NOMO-1 (cell line): ENCODE measurements around the gene TGFBR3L.

ENCODE experiments used
- DNase-seq, 2 experiments: peaks; one replicate each; lab custom pipeline; 2025; ENCODE audit not compliant: unreplicated experiment in 2 of 2; lab: John Stamatoyannopoulos, UW

Gene TGFBR3L

DNA sequence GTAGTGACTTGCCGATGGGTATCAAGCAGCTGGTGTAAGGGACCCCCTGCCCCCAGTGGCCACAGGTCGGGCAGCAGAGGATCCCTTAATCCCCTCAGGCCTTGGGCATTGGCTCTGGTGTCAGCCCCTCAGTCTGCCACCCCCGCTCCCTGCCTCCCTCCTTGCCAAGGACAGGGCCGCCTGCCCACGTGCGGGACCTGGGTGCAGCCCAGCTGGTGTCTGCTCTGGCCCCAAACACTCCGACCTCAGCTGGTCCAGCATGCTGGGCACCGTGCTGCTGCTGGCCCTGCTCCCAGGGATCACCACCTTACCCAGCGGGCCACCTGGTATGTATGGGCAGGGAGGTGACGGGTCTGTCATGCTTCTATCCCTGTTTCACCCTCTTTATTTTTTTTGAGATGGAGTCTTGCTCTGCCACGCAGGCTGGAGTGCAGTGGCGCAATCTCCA lies at the start of gene TGFBR3L:
Gene TGFBR3L (plus strand): TSS at position 233 of the 448 bp plus-strand sequence.
- DNase-seq = no peak

DNA sequence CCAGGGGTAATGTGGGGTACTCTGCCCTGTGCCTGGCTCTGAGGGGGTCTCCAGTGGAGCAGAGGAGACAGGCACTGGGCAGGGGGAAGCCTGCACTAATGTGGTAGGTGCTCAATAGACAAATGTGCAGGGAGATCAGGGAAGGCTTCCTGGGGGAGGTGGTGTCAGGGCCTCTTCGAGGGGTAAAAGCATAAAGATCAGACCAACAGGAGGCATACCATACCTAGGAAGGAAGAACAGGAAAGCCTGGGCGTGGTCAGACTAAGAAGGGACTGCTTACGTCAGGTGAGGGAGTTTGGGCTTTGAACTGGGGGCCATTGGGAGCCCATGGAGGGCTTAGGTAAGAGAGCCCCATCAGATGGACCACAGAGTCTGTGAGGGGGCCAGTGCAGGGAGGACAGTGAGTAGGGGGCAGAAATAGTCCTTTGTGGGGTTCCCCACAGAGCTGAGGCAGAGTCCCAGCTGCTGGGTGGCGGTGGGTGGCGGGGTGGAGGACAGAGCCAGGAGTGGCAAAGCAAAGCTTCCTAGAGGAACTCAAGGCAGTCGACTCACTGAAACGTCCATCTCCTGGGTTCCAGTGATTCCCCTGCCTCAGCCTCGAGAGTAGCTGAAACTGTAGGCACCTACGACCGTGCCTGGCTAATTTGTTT lies 49.2 kb upstream of the TGFBR3L start:
- DNase-seq = no peak

DNA sequence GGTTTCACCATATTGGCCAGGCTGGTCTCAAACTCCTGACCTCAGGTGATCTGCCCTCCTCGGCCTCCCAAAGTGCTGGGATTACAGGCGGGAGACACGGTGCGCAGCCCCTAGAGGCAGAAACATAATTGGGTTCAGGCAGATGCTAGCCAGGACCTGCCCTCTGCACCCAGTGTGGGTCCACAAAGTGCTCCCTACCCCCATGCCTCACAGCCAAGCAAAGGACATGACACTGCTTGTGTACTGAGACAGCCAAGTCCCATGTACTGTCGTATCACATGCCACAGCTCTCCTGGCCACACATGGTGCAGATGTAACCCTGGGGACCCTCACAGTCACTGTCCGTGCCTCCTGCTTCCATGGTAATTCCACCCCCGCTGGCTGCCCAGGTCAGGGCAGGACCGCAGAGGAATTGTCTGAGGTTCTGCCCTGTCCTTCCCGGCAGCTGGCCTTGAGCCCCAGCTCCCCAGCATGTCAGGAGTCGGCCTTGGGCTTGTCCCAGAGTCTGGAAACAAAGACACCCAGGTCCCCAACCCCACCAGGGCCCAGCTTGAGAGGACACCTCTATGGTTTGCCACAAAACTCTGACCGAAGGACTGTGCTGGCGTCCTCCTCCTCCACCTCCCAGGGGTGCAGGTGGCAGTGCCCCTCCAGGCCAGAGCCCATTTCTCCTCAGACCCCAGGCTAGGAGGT lies 48.1 kb upstream of the TGFBR3L start:
- no peak for DNase-seq

DNA sequence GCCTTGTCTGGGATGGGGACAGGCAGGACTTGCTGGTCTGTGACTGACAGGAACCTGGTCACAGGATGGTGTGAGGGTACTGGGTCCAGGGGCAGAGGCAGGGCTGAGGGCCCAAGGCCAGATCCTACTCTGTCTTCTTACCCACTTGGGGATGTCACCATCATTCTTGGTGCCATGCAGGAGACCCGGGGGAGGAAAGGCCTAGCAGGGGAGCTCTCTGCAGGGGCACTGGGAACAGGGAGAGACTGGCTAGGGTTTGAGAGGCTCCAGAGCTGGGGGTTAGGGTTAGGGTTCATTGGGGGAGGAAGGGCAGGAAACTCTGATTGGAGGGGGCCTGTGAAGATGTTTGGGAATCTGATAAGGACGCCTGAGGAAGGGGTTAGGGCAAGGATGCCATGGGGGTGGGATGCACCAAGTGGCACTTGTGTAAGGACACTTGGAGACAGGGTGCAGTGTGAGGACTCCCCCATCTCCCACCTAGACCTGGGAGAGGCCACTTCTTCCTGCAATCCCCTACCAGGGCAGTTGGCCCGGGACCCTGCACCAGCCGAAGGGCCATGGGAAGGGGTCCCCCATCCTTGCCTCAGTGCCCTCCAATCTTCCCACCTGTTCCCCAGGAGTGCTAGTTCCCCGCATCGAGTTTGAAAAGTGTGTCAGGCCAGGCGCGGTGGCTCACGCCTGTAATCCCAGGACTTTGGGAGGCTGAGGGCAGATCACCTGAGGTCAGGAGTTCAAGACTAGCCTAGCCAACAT lies 47.4 kb upstream of the TGFBR3L start:
- DNase-seq = no peak

DNA sequence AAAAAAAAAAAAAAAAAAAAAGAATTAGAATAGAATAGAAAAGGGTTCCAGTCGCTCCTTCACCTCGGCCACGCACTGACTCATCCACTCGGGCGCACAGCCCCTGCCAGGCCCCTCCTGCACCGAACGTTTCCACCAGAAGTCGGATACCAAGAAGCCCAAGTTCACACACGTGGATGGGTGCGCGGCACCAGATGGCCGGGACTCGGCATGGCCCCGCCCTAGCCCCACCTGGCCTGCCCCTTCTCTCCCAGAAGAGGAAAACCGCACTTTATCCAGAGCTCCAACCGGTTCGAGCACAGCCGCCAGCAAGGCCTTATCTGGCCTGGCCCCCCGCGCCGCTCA lies 46.3 kb upstream of the TGFBR3L start:
- DNase-seq = peak in 1 of 2 experiments; percentile 44

DNA sequence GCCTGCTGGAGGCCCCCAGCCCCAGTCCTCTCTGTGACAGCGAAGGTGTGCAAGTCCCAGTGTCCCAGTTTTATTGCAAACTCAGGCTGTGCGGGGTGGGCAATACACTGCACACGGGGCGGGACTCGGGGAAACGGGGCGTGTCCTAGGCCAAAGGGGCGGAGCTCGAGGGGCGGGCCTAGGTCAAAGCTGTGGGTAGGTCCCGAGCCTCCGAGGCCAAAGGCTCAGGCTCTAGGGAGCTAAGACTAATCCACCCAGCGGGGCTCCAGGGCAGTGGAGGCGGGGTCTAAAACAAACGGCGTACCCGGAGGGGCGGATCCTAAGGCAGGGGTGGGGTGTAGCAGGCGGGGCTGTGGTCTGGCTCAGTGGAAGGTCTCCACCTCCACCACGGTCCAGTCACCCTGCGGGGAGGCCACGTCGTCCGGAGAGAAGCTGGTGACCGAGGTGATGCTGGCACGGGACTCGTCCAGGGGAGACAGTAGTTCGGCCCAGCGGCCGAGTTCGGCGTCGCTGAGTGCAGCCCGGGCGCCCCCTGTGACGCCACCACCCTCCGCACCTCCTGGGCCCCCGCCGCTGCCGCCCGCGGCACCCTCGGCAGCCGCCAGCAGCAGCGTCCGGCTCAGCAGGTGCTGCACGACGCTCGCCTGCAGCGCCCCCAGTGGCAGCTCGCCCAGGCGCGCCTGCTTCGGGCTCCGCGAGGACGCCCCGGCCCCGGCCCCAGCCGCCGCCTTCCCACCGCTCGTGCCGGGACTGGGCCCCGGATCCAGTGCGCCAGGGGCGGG lies 45.8 kb upstream of the TGFBR3L start:
- peak; percentile 81 to 85 for DNase-seq

DNA sequence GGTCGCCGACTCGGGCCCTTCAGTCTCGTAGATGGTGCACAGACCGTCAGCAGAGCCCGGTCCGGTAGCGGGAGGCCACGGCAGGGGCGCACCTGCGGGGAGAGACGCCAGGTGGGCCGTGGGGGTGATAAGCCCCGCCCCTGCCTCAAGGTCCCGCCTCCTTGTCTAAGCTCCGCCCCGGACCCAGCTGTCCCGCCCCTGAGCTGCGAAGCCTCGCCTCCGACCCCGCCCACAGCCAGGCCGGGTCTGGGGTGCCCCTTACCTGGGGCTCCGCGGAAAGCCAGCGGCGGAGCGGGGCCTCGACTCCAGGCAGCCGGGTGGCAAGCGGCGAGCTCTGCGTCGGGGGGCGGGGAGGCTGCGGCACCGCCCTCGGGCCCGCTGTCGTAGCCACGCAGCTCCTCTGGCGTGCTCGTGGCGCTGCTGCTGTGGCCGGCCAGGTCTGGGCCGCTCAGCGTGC lies 45.1 kb upstream of the TGFBR3L start:
- DNase-seq = peak; percentile 62 to 64

DNA sequence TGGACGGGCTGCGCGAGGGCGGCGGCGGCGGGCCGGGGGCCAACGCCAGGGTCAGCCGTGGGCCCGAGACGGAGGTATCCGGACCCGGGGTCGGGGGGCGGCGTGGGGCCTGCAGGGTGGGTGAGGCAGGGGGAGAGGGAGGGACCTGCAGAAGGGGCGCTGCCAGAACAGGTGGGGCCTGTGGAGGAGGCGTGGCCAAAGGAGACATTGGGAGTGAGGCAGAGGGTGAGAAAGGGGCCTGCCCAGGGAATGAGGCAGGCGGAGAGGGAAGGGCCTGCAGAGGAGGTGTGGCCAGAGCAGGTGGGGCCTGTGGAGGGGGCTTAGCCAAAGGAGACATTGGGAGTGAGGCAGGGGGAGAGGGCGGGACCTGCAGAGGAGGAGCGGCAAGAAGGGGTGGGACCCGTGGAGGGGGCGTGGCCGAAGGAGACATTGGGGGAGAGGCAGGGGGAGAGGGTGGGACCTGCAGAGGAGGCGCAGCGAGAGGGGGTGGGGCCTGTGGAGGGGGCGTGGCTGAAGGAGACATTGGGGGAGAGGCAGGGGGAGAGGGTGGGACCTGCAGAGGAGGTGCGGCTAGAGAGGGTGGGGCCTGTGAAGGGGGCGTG lies 44.6 kb upstream of the TGFBR3L start:
- DNase-seq = peak; percentile 61 to 72

DNA sequence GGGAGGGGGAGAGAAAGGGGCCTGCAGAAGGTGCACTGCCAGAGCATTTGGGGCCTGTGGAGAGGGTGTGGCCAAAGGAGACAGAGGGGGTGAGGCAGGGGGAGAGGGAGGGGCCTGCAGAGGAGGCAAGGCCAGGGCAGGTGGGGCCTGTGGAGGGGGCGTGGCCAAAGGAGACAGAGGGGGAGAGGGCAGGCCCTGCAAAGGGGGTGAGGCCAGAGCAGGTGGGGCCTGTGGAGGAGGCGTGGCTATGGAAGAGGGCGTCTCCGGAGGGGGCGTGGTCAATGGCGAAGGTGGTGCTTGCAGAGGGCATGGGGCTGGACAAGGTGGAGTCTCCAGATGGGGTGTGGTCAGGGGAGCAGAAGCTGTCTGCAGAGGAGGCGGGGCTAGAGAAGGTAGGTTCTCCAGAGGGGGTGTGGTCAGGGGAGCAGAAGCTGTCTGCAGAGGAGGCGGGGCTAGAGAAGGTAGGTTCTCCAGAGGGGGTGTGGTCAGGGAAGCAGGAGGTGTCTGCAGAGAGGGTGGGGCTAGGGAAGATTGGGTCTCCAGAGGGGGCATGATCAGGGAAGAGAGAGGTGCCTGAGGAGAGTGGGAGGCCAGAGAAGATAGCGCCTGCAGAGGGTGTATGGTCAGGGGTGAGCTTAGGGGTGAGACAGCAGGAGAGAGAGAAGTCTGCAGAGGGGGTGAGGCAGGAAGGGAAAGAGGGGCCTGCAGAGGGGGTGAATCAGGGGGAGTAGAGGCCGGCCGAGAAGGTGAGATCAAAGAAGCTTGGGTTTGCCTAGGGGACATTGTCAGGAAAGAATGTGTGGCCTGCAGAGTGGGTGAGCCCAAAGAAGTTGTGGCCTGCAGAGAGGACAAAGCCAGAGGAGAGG lies 43.8 kb upstream of the TGFBR3L start:
- peak; percentile 59 to 78 for DNase-seq

DNA sequence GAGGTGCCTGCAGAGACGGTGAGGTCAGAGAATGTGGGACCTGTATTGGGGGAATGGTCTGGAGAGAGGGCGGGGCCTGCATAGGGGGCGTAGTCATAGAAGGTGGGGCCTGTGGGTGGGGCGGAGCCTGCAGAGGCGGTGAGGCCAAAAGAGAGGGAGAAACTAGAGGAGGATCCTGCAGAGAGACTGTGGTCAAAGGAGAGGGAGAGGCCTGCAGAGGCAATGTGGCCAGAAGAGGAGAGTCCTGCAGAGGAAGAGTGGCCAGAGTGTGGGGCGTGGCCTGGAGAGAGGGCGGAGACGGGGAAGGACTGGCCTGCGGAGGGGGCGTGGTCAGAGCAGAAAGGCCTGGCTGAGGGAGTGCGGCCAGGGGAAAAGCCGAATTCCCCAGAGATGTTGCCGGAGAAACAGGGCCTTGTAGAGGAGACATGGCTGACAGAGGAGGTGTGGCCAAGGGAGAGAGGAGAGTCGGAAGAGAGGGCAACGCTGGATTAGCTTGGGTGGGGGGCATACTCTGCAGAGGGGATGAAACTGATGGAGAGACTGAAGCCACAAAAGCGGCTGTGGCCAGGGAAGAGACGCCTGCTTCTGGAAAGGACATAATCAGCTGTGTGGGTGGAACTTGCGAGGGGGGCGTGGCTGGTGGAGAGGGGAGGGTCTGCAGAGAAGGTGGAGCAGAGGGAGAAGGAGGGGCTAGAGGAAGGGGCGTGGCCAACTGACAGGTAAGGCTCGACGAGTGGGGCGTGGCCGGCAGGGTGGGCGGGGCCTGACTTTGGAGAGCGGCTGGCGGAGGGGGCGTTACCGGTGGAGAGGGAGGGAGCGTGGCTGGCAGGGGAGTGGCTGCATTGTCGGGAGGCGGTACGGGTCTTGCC lies 43.0 kb upstream of the TGFBR3L start:
- DNase-seq = peak; percentile 88 to 89

DNA sequence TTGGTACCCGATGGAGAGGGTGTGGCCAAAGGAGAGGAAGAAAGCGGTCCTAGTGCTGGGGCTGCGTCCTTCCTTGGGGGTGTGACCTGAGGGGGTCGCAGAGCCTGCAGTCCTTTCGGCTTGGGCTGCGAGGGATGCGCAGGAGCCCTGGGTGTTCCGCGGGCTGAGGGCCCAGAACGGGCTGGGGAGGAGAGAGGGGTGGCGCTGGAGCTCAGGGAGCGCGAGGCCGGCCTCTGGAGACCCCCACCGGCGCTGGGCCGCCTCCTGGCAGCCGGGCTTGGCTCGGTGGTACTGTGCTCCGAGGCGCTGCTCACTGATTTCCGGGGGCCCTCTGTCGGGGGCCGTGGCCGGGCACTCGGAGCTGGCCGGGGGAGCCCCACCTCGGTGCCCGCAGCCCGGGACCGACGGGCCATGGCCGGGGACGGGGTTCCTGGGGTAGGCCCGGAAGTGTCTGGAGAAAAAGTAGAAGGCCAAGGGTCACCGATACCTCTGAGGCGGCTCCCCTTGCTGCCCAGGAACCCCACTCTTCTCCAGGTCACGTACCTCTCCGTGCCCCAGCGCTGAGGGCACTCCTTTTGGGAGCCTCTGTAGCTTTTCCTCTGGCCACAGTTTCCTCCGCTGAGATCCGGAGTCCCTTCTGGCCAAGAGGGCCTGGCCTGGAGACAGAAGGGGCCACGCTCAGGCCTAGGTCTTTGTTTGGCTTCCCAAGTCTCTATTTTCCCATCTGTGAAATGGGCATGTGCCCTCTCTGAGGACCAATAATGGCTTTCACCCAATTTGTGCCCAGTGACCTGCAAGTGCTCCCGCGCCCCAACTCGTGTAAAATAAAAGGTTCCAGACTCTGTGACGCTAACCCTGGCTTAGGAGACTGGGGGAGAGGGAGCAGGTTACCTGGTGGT lies 42.1 kb upstream of the TGFBR3L start:
- no peak for DNase-seq

DNA sequence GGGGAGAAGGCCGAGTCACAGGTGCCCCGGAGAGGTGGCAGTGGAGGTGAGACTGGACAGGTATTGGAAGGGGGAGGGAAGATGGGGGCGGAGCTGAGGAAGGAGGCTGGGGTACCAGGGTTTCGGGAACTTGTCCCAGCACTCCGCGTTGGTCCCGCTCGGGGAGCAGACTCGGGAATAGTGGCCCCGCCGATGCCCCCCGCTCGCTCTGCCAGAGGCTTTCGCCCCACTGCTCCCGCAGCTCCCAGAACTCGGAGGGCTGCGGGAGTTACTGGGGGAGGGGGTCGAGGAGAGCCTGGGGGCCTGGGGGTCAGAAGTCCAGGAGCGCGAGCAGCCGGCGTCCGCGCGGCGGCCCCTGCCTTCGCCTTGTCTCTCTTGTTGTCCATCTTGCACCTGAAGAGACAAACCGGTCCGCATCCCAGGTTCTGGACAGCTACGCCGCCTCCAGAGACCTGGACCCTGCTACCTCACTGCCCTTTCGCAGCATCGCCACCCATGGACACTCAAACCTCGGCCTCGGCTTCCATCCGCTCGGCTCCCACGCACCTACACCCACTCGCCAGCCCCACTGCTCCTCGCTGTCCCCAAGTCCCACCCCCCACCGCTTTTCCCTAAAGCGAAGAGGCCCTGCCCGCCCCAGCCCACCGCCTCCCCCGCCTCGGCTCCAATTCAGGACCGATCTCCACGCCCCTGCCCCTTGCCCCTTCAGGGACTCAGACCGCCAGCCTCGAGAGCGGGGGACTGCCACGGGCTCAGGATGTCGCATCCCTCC lies 41.1 kb upstream of the TGFBR3L start:
- DNase-seq = no peak

DNA sequence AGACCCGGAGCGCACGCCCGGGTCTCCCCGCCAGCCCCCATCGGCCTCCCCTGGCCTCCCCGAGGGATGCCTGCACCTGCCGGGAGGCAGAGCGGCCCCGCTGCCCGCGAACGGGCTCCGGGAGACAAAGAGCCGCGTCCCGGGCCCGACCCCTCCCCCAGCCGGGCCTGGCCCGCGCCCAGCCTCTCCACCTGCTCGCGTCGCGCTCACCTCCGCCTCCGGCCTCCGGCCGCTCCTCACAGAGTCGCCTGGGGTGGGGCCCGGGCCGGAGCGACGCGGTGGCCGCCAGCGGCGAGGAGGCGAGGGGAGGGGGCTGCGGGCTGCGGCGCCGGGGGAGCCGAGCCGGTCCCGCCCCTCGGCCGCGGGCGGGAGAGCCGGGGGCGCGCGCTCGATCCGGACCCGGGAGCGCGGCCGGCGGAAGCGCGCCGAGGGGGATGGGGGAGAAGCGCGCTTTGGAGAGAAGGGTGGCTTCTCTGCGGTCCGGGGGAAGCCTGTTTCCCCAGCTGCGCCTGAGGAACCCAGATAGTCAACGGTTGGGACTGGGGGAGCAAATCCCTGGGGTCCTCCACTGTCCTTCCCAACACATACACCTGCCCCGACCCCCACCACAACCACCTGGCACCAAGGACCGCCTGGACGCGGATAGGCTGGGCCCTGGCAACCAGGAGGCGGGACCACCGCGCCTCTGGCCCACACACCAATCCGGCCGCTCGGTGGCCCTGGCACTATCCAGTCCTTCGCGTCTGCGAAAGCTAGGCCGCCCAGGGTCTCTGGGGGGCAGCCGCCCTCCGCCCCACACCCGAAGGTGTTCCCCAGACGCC lies 40.3 kb upstream of the TGFBR3L start, which contains the start of gene PRR36:
Gene PRR36 (minus strand): TSS at position 315 of the 821 bp plus-strand sequence. CDS start 701 bp downstream, outside the sequence.
- no peak for DNase-seq

DNA sequence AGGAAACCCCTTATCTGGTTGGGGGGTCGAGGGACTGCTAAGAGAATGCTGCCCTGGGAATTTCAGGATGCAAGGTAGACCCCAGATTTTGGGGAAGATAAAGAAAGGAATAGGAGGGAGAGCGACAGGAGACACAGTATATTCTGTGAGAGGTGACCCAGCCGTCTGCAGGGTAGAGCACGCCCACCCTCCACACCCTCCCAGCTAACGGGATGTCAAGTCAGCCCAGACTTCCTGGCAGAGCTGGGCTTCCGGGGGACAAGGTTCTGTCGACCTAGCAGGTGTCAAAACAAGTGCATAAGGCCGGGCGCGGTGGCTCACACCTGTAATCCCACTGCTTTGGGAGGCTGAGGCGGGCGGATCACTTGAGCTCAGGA lies 39.7 kb upstream of the TGFBR3L start:
- DNase-seq = no peak

DNA sequence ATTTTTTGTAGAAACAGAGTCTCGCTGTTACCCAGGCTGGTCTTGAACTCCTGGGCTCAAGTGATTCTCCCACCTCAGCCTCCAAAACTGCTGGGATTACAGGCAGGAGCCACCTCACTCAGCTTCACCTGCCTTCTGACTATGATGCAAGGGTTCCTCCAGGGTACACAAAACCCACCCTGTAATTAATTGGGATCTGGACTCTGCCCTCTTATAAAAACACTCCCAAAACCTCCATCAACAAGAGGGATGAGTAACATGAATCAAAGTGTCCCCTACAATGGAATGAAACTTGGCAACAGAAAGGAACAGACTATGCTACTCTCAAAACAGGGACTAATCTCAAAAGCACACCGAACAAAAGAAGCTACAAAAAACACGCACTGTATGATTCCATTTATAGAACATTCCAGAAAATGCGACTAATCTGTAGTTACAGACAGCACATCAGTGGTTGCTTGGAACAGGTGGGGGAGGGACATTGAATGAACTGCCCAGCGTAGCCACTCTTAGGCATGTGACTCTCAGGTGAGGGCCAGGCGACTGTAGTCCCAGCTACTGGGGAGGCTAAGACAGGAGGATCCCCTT lies 37.3 kb upstream of the TGFBR3L start:
- no peak for DNase-seq
